ENCODE data around the gene FUT8.

Gene FUT8

DNA sequence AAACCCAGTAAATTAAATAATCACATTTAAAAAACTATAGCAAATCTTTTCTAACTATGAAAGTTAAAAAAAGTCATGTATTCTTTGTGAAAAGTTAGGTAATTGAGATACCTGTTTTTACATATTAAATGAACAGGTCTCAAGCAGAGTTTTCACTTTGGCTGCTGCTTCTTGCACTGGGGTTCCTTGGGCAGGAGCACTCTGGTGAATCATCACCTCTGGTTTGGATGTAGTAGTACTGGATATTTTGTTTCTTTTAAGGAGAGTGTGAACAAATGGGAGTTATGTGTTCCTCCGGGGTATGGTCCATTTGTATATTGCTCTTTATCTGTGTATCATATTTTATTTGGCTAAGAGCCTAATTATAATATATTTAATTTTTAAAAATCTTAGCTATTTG, 82.7 kb downstream of the FUT8 start:
- DNase-seq (ENCODE audit: low spot score): no peak

DNA sequence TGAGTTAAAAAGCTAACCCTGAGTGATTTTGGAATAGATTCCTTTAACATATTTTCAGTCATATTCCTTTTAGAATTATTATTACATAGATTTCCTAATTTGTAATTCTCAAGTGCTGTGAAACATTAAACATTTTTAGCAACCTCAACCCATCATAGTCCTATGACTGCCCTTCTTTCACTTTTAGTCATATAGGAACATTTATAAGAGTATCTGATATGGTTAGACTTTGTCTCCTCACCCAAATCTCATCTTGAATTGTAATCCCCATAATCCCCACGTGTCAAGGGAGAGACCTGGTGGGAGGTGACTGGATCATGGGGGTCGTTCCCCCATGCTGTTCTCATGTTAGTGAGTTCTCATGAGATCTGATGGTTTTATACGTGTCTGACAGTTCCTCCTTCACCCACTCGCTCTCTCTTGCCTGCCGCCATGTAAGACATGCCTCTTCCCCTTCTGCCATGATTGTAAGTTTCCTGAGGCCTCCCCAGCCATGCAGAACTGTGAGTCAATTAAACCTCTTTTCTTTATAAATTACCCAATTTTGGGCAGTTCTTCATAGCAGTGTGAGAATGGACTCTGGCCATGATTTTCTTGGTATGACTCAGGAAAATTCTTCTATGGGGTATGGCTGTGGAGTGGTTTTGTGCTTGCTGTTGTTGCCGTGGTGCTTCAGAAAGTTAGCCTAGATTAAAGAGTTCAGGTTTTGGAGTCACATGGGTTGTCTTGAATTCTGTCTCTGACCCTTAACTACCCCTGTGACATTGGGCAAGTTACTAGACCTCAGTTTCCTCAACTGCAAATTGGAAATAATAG, 83.9 kb downstream of the FUT8 start:
- no peak for DNase-seq (ENCODE audit: low spot score)

DNA sequence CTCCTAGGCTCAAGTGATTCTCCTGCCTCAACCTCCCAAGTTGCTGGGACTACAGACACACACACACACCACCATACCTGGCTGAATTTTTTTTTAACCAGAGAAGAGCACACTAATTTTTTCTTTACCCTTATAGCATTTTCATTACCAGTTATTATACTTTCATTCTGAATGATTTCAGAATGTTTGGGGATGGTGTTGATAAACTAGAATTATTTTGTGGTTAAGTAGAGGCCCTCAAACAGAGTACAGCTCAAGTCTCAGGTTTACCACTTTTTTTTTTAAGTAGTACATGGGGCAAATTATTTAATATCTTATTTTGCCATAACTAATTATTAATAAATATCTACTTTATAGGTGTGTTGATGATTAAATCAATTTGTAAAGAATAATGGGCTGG, 86.6 kb downstream of the FUT8 start:
- DNase-seq (ENCODE audit: low spot score): no peak

DNA sequence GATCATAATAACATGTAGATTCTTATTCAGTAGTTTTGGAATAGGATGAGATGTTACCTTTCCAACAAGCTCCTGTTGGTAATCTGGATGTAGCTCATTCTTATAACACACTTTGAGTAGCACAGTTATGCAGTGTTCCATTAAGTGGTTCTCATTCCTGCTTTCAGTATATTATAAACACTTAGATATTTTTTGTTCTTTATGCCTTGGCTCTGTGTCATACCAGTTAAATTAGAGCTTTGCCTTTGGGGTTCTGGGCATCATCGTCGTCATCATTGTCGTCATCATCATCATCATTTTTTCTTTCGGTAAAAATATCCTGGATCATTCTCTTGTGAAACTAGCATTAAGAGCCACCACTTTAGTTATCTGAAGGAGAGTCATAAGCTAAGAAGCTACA, 87.5 kb downstream of the FUT8 start:
- no peak for DNase-seq (ENCODE audit: low spot score)

DNA sequence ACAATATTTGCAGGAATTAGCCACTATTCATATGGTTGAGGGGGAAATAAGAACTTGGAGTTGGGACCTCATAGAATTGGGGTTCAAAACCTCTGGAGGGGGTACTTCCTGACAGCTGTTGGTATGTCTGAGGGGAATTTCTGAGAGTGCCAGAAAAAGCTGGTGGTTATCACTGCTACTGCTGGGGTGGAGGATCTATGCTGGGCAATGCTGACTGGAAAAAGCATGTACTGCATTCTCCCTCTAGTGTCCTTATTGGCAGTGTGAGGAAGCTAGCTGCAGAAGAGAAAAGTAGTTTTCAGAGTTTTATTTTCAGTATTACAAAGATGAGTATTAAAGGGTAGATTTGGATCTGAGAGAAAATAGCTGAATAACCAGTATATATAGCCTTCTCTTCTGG, 88.8 kb downstream of the FUT8 start:
- no peak for DNase-seq (ENCODE audit: low spot score)

DNA sequence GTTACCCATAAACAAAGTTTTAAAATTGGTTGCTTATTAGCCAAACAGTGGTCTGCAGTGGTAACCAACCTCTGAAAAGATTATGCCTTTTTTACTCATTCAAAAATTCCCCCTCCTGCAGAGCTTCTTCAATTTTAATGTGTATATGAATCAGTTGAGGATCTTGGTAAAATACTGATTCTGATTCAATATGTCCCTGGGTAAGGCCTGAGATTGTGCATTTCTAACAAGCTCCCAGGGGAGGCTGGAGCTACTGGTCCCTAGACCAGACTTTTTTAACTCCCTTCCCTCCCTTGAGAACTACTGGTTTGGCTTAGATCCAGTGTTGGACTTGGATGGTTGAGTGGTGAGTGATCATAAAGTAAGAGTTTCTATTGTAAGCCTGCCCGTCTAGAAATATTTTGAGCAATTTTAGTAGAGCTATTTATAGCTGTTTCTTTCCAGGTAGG, 90.2 kb downstream of the FUT8 start:
- no peak for DNase-seq (ENCODE audit: low spot score)

DNA sequence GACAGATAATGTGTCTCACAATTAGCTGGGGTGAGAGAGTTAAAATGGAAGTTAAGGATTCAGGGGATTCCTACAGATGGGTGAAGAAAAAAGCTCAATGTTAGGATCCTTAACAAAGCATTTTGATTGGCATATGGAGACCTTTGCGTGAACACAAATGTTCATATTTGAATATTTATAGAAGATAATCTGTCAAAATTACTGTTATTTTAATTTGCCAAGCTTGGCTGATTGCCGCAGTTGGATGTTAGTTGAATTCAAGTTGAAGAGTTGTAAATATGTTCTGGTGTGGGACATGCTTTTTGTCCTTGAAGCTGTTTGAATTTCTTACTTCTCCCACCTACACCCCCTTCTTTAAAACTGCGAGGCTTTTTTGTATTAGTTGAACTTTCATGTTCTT, 91.2 kb downstream of the FUT8 start:
- no peak for DNase-seq (ENCODE audit: low spot score)

DNA sequence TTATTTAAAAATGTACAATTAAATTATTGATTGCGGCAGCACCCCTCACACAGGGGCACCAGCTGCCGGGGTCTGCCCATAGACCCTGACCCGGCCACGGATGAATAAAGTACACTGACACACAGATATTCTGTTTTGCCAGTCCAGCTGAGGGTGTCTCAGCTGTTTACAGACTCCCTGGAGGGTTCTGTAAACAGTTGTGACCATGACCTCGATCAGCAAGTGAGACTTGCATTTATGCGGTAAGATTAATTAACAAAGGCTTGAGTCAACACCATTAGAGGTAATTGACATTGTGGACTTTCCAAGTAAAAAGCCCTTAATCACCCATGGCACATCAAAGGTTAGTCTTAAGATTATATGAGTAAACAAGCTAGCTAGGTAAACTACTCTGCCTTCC, 94.3 kb downstream of the FUT8 start:
- DNase-seq (ENCODE audit: low spot score): peak; percentile 2

DNA sequence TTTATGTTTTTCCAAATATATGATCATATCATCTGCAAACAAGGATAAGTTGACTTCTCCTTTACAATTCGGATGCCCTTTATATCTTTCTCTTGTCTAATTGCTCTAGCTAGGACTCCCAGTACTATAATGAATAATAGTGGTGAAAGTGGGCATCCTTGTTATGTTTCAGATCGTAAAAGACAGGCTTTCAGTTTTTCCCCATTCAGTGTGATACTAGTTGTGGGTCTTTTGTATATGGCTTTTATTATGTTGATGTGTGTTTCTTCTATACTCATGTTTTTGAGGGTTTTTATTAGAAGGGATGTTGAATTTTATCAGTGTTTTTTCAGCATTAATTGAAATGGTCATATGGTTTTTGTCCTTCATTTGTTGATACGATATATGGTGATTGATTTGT, 97.3 kb downstream of the FUT8 start:
- DNase-seq (ENCODE audit: low spot score): no peak

DNA sequence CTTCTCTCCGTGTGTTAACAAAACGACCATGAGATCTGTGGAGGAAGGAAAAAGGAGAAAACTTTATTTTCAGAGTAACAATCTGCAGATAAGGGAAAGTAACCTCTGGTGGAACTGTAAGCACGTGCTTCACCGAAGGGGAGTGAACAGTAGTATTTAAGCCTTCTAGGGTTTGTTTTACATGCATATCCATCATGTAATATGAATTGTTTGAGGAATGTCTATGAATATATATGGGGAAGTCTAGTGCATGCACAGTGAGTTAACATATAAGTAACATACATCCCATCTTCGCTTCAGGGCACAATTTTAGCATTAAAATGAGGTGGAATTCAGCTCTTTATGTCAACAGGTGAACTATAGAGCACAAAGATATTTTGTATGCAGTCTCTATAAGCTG, 101.1 kb downstream of the FUT8 start:
- no peak for DNase-seq (ENCODE audit: low spot score)

DNA sequence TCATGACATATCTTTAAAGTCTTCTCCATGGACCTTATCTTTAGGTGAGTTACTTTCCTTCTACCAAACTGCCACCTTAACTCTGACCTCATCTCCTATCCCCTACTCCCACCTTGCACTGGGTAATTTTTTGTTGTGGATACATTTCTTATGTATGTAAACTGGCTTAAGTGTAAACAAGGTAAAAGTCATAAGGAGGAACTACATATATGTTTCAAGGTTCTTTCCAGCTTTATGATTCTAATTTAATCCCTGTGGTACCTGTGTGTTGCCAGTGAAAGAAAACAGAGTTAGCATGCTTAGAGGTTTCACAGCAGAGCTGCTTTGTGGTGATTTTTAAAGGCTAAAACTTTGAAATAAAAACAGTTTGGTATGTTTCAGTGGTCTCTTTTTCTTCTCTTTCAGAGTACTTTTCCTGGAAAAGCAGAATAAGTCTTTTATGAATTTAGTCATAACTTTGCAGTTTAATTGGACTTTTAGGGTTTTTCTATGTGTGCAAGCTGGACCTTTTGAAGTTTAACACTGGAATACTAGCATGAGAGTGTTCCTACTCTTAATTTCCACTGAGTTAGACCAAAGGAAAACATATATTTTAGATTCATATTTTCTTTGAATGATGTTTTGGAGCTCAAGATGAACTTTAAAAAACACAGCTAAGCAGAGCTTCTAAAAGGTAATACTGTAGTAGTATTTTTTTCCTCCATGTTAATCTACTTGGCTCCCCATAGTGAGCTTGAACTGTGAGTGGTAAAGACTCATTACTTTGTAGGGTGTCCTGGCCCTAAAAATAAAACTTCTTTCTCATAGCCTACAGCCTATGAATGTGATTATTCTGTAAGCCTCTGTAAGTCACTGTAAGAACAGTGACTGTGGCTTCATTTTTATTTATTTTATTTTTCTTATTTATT, 105.4 kb downstream of the FUT8 start:
- DNase-seq (ENCODE audit: low spot score): no peak

DNA sequence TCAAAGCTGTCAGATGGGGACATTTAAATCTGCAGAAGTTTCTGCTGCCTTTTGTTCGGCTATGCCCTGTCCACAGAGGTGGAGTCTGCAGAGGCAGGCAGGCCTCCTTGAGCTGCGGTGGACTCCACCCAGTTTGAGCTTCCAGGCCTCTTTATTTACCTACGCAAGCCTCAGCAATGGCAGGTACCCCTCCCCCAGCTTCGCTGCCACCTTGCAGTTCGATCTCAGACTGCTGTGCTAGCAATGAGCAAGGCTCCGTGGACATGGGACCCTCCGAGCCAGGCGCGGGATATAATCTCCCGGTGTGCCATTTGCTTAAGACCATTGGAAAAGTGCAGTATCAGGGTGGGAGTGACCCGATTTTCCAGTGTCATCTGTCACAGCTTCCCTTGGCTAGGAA, 115.5 kb downstream of the FUT8 start:
- no peak for DNase-seq (ENCODE audit: low spot score)

DNA sequence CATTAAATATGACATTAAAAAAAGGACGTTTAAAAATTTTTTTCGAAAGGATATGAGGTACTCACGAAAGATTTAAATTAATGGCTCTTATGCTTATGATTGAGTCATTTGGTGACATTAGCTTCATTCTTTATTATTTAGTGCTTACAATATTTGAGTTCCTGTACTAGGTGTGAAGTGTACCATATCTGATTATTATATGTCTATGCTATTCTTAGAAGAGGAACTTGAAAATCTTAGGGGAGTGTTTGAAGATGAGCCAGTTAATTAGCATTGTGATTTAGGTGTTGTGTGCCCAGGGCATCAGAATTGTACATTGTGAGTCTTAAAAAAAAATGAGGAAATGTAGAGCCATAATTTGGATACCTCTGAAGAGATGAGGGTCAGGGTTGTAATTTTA, 118.6 kb downstream of the FUT8 start:
- DNase-seq (ENCODE audit: low spot score): no peak

DNA sequence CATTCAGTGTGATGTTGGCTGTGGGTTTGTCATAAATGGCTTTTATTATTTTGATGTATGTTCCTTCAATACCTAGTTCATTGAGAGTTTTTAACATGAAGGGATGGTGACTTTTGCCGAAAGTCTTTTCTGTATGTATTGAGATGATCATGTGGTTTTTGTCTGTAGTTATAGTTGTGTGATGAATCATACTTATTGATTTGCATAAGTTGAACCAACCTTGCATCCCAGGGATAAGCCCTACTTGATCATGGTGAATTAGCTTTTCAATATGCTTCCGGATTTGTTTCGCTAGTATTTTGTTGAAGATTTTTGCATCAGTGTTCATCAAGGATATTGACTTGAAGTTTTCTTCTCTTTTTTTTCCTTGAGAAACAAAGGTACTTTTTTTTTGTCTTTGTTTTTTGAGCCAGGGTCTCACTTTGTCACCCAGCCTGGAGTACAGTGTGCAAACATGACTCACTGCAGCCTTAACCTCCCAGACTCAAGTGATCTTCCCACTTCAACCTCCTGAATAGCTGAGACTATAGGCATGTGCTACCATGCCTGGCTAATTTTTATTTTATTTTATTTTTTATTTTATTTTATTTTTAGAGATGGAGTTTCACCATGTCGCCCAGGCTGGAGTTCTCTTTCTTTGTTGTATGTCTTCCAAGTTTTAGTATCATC, 121.3 kb downstream of the FUT8 start:
- DNase-seq (ENCODE audit: low spot score): no peak

DNA sequence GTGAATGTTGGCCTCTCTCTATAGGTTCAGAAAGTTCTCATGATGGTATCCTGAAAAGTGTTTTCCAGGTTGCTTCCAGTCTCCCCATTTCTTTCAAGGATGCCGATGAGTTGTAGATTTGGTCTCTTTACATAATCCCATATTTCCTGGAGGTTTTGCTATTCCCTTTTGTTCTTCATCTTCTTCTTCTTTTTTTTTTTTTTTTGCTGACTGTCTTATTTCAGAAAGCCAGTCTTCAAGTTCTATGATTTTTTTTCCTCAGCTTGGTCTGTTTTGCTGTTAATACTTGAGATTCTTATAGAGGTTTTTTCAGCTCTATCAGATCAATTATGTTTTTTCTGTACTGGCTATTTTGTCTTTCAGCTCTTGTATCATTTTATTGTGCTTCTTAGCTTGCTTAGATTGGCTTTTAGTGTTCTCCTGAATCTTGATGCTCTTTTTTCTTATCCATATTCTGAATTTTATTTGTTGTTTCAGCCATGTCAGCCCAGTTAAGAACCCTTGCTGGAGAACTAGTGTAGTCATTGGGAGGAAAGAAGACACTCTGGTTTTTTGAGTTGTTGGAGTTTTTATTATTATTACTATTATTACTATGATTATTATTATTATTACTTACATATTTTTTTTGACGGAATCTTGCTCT, 124.4 kb downstream of the FUT8 start:
- DNase-seq (ENCODE audit: low spot score): no peak

DNA sequence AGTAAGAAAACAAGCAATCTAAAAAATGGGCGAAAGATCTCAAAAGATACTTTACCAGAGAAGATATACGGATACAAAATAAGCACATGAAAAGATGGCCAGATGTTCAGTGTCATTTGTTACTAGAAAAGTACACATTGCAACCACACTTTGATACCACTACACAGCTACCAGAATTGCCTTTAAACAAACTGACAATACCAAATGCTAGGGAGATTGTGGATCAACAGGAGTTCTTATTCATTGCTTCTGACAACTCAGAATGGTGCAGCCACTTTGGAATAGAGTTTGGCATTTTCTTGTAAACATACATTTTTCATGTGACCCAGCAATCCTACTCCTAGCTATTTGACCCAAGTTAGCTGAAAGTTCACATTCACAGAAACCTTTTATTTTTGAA, 136.3 kb downstream of the FUT8 start:
- DNase-seq (ENCODE audit: low spot score): no peak

DNA sequence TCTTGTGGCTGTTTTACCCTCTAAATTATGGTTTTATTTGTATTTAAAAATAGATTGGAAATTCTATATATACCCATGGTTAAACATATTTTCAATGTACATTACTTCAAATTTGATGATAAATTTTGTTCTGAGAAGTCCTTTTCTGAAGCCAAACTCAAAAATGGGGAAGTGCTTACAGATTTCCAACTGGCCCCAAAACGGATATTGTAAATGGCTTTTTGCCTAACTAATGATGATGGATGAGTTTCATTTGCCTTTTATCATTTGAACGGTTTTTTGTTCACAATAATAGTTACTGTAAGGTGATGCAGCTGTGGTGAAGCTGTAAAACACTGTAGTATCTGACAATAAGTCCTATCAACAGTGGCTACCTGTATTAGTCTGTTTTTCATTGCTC, 136.9 kb downstream of the FUT8 start:
- DNase-seq (ENCODE audit: low spot score): no peak

DNA sequence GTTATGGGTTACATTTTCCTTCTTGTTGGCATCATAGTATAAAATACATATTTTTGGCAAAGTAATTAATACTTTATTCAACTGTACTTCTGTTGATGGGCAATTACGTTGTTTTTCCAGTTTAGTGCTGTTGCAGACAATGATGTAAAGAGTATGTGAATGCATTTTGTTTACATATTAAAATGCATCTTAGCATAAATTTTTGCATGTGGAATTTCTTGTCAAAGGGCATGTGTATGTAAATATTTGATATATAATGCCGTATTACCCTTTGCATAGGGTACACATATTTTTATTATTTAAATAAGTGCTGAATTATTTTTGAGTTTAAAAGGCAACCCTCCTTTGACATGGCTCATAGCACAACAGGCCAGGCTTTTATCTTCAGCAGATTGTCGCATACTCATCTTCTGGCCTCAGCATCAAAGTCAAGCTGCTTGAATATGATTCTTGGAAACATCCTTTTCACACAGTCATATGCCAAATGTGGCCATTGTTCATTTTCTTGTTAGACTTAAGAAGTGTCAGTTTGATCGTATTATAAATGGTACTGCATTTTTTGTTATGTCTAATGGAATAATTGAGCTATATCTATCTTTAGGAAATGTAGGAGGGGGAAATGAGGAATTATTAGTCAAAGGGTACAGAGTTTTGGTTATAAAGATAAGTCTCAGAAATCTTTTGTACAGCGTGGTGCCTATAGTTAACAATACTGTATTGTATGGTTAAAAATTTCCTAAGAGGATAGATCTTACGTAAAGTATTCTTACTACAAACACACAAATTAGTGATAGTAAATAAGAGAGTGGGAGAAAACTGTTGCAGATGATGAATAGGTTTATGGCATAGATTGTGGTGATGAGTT, 138.5 kb downstream of the FUT8 start:
- no peak for DNase-seq (ENCODE audit: low spot score)

DNA sequence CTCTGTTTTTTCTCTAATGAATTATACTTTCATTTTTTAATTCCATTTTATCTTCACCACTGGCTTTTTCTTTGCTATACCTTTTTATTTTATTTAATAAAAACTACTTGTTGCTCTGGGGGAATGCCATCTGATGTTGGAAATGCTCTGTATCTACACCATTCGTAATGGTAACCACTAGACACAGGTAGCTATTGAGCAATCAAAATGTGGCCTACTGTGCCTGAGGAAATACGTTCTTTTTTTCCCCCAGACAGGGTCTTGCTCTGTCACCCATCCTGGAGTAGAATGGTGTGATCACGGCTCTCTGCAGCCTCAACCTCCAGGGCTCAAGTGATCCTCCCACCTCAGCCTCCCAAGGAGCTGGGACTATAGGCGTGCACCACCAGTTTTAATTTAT, 140.2 kb downstream of the FUT8 start:
- DNase-seq (ENCODE audit: low spot score): no peak

DNA sequence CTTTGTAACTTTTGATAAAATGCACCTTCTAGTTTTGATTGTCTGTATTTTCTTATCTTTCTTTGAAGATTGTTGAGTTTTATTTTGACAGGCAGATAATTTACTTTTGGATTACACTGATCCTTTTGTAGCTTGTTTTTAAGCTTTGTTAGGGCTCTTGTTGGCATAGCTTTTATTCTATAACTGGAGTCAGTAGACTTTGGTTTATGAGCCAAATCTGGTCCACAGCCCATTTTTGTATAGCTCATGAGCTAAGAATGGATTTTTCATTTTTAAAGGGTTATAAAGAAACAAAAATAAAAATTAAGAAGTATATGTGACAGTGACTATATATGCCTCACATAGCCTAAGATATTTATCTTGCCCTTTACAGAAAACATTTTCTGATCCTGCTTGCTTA, 142.3 kb downstream of the FUT8 start:
- DNase-seq (ENCODE audit: low spot score): no peak

DNA sequence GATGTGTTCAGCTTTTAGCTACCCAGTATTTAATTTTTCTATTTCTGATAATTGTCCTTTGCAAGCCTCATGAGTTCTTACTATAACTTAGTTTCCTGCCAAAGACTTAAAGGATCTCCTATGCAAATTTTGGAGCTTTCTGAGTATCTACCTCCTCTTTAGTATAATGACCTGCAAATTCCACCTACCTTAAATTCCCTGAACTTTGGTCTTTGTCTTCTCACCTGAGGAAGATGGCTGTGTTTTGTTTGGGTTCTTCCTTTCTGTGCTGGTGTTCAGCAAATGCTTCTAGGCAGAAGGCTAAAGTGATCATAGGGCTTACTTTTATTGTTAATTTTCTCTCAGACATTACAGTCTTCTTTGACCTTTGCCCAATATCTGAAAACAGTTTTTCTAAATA, 142.8 kb downstream of the FUT8 start:
- DNase-seq (ENCODE audit: low spot score): no peak
